Measurements from ENCODE around the gene WFS1. TPM values are rescaled to one million over a fixed set of nuclear protein-coding genes. Genes with fewer than 3 reads are reported as not detected.

Gene WFS1
- total RNA-seq, 1 experiment from 2014 or later, result 21.5 TPM

- TF ChIP-seq SP1 (IDR thresholded peaks at IDR 0.05; ENCODE audit: low read depth) (no peak), EZH2phosphoT487 (IDR thresholded peaks at IDR 0.05; ENCODE audit: borderline replicate concordance) (no peak), MAX (IDR thresholded peaks at IDR 0.05) (no peak), EZH2 (IDR thresholded peaks at IDR 0.05) (no peak), YY1 (IDR thresholded peaks at IDR 0.05; ENCODE audit: extremely low read depth, insufficient replicate concordance, low read depth, low read length) (no peak), SRF (IDR thresholded peaks at IDR 0.05; ENCODE audit: low read depth) (no peak), POLR2A (IDR thresholded peaks at IDR 0.05; ENCODE audit: borderline replicate concordance, extremely low read depth, insufficient read depth, insufficient read length) (no peak), ZFX (IDR thresholded peaks at IDR 0.05) (no peak), CEBPB (IDR thresholded peaks at IDR 0.05; ENCODE audit: low read depth) (no peak), EGR1 (IDR thresholded peaks at IDR 0.05; ENCODE audit: low read depth) (no peak), RAD21 (IDR thresholded peaks at IDR 0.05; ENCODE audit: low read depth) (no peak), ZNF274 (IDR thresholded peaks at IDR 0.05; ENCODE audit: low read depth, low read length) (no peak), JUND (IDR thresholded peaks at IDR 0.05) (no peak), FOSL1 (IDR thresholded peaks at IDR 0.05; ENCODE audit: low read depth) (no peak), TCF7L2 (IDR thresholded peaks at IDR 0.05; ENCODE audit: borderline replicate concordance, extremely low read depth, insufficient read depth, insufficient read length) (no peak), ATF3 (IDR thresholded peaks at IDR 0.05) (no peak), ZBTB33 (IDR thresholded peaks at IDR 0.05; ENCODE audit: extremely low read depth, insufficient replicate concordance, low read length) (no peak), POLR2AphosphoS5 (IDR thresholded peaks at IDR 0.05; ENCODE audit: low read depth, low read length) (no peak)
- peaks cover 3 to 5% of the 10 kb centered on the region in 2 experiments; a peak in 2 of 4 replicates for H3K36me3 ChIP-seq (ENCODE audit: control insufficient read depth in 1 of 2, insufficient read depth in 2 of 2, low read length in 2 of 2)
Observed at GRCh38 chr4:6298852-6299251, 29.2 kb downstream of the WFS1 start.

More at GRCh38 chr4:6298852-6299251, 29.2 kb downstream of the WFS1 start:
- no peaks in the 10 kb centered on the region for H3K9me2 ChIP-seq (ENCODE audit: insufficient read depth)
- H3K9ac ChIP-seq (ENCODE audit: low read length), result no peak overlapping the region
- no peak overlapping the region for H3K4me2 ChIP-seq (ENCODE audit: low read length)
- DNase-seq (ENCODE audit: low read depth, low spot score) (no peak), ATAC-seq (no peak)
- no peaks in the 10 kb centered on the region for H3K27me3 ChIP-seq (ENCODE audit: insufficient read depth, low read length)
- H3K27ac ChIP-seq (ENCODE audit: low read depth, low read length), result no peak overlapping the region
- H3K4me1 ChIP-seq (ENCODE audit: control insufficient read depth in 1 of 2, insufficient read depth in 2 of 2, low read length in 2 of 2), result no peaks in the 10 kb centered on the region
- POLR2A ChIA-PET, result no interaction called here
- no peak overlapping the region for H2AFZ ChIP-seq (ENCODE audit: low read depth, low read length, poor library complexity, severe bottlenecking)
- intact Hi-C loops (cut with micrococcal nuclease), result no loop called here
- BruUV-seq (replicated peaks), result no TSS peak
- no peaks in the 10 kb centered on the region for H3K9me3 ChIP-seq (ENCODE audit: control insufficient read depth in 1 of 2, insufficient read depth in 1 of 2, low read depth in 1 of 2, low read length in 2 of 2)
- no peaks in the 10 kb centered on the region for H4K20me1 ChIP-seq (ENCODE audit: insufficient read depth)
- no peaks in the 10 kb centered on the region for H3K79me2 ChIP-seq (ENCODE audit: insufficient read depth, low read length)
- H3K4me3 ChIP-seq (replicated peaks in 1 of 2; ENCODE audit: low read depth in 1 of 2, low read length in 2 of 2), result no peak overlapping the region
- RAD21 ChIA-PET (ENCODE audit: low non-redundant PET in 1 of 2, low total read pairs in 2 of 2, uncharacterized antibody in 2 of 2, unreplicated experiment in 2 of 2), result no interaction called here
- CTCF ChIA-PET, result no interaction called here

All from HCT116 (cell line).